ENCODE data around the gene CST7.

CST7 gene

GRCh38 chr20:24979036-24979960 lies 30.2 kb downstream of the CST7 start:
- DNase-seq, result peak; percentile 3
- peaks cover 86% of the 10 kb centered on the region for H3K36me3 ChIP-seq (ENCODE audit: insufficient read depth, low read length)

GRCh38 chr20:24980291-24981053 lies 31.4 kb downstream of the CST7 start:
- Histone ChIP-seq H3K4me3 (ENCODE audit: low read depth in 1 of 2, low read length in 2 of 2) (no peak overlapping the region), H3K79me2 (ENCODE audit: insufficient read depth, low read length) (peaks cover 76% of the 10 kb centered on the region), H2AFZ (ENCODE audit: low read depth, low read length) (no peak overlapping the region), H3K9ac (ENCODE audit: low read depth, low read length) (no peak overlapping the region), H3K4me2 (ENCODE audit: insufficient read depth, low read length) (no peak overlapping the region), H3K36me3 (ENCODE audit: insufficient read depth, low read length) (peaks cover 87% of the 10 kb centered on the region), H3K27ac (ENCODE audit: low read length) (no peak overlapping the region), H3K4me1 (ENCODE audit: insufficient read depth, low read length) (0 out of 2 replicates have a peak, but pooled peaks cover 3% of the 10 kb centered on the region), H3K9me3 (ENCODE audit: insufficient read depth, low read length, severe bottlenecking) (peaks cover 7% of the 10 kb centered on the region), H3K27me3 (ENCODE audit: insufficient read depth, low read length, poor library complexity) (no peaks in the 10 kb centered on the region), H4K20me1 (ENCODE audit: insufficient read depth, low read length) (peaks cover 11% of the 10 kb centered on the region; the same call in 1 of the 2 replicates)
- ATAC-seq (ENCODE audit: insufficient read depth, low read depth), result no peak
- TF ChIP-seq EZH2 (IDR thresholded peaks at IDR 0.05; ENCODE audit: borderline replicate concordance, low read depth, low read length, severe bottlenecking), result no peak
- TF ChIP-seq, protein P1, sequence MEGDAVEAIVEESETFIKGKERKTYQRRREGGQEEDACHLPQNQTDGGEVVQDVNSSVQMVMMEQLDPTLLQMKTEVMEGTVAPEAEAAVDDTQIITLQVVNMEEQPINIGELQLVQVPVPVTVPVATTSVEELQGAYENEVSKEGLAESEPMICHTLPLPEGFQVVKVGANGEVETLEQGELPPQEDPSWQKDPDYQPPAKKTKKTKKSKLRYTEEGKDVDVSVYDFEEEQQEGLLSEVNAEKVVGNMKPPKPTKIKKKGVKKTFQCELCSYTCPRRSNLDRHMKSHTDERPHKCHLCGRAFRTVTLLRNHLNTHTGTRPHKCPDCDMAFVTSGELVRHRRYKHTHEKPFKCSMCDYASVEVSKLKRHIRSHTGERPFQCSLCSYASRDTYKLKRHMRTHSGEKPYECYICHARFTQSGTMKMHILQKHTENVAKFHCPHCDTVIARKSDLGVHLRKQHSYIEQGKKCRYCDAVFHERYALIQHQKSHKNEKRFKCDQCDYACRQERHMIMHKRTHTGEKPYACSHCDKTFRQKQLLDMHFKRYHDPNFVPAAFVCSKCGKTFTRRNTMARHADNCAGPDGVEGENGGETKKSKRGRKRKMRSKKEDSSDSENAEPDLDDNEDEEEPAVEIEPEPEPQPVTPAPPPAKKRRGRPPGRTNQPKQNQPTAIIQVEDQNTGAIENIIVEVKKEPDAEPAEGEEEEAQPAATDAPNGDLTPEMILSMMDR (IDR thresholded peaks at IDR 0.05; ENCODE audit: borderline replicate concordance, extremely low read depth, low read length, poor library complexity, severe bottlenecking), result no peak
- DNase-seq, result peak; percentile 2

More at GRCh38 chr20:24979036-24979960, 30.2 kb downstream of the CST7 start:
- H3K27me3 ChIP-seq (ENCODE audit: insufficient read depth, low read length, poor library complexity), result no peaks in the 10 kb centered on the region
- no peak overlapping the region for H3K4me3 ChIP-seq (ENCODE audit: low read depth in 1 of 2, low read length in 2 of 2)
- H3K79me2 ChIP-seq (ENCODE audit: insufficient read depth, low read length), result peaks cover 65% of the 10 kb centered on the region
- ATAC-seq (ENCODE audit: insufficient read depth, low read depth), result no peak
- peaks cover 7% of the 10 kb centered on the region for H3K9me3 ChIP-seq (ENCODE audit: insufficient read depth, low read length, severe bottlenecking)
- H3K4me2 ChIP-seq (ENCODE audit: insufficient read depth, low read length), result no peak overlapping the region
- no peak overlapping the region for H3K27ac ChIP-seq (ENCODE audit: low read length)
- H3K9ac ChIP-seq (ENCODE audit: low read depth, low read length), result no peak overlapping the region
- no peak overlapping the region for H2AFZ ChIP-seq (ENCODE audit: low read depth, low read length)
- H4K20me1 ChIP-seq (ENCODE audit: insufficient read depth, low read length), result peaks cover 7% of the 10 kb centered on the region; the same call in 1 of the 2 replicates
- H3K4me1 ChIP-seq (ENCODE audit: insufficient read depth, low read length), result no peaks in the 10 kb centered on the region
- TF ChIP-seq, protein P1 (IDR thresholded peaks at IDR 0.05; ENCODE audit: borderline replicate concordance, extremely low read depth, low read length, poor library complexity, severe bottlenecking), result no peak
- TF ChIP-seq EZH2 (IDR thresholded peaks at IDR 0.05; ENCODE audit: borderline replicate concordance, low read depth, low read length, severe bottlenecking), result no peak

- no peak for ATAC-seq (ENCODE audit: insufficient read depth, low read depth)
- Histone ChIP-seq H3K4me2 (ENCODE audit: insufficient read depth, low read length) (no peak overlapping the region), H3K9me3 (ENCODE audit: insufficient read depth, low read length, severe bottlenecking) (peaks cover 7% of the 10 kb centered on the region), H3K27ac (ENCODE audit: low read length) (no peak overlapping the region), H2AFZ (ENCODE audit: low read depth, low read length) (no peak overlapping the region), H3K36me3 (ENCODE audit: insufficient read depth, low read length) (peaks cover 81% of the 10 kb centered on the region), H3K4me3 (ENCODE audit: low read depth in 1 of 2, low read length in 2 of 2) (no peak overlapping the region), H4K20me1 (ENCODE audit: insufficient read depth, low read length) (peaks cover 18% of the 10 kb centered on the region; the same call in 1 of the 2 replicates), H3K27me3 (ENCODE audit: insufficient read depth, low read length, poor library complexity) (no peaks in the 10 kb centered on the region), H3K4me1 (ENCODE audit: insufficient read depth, low read length) (peaks cover 10% of the 10 kb centered on the region), H3K79me2 (ENCODE audit: insufficient read depth, low read length) (peaks cover 84% of the 10 kb centered on the region), H3K9ac (ENCODE audit: low read depth, low read length) (no peak overlapping the region)
- TF ChIP-seq EZH2 (IDR thresholded peaks at IDR 0.05; ENCODE audit: borderline replicate concordance, low read depth, low read length, severe bottlenecking), result no peak
- peak; percentile 3 for DNase-seq
Observed at GRCh38 chr20:24981282-24981681, 32.2 kb downstream of the CST7 start.

All from DND-41 (cell line).